Measurements from ENCODE around the gene ZSCAN10.
A peak's percentile ranks its signal among the peaks of the same experiment; 100 is the strongest.

ZSCAN10 gene

DNA sequence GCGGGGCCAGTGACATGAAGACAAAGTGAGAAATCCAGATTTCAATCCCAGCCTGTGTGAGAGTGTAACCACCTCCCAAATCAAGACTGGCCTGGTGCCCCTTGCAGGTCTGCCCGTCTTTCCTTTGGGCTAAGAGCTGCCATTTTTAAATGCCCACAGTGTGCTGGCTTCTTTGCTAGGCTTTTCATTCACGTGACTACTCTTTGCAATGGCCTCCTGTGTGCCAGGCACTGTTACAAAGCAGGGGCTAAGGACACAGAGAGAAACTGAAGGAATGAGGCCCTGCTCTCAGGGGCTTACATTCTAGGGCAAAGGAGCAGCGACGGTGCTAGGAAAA is 269 bp upstream of the ZSCAN10 start:
- in situ Hi-C loops (cut with MboI; ENCODE audit: low pct_unique_long_range_greater_than_20kb, low sequenced_read_pairs, unreplicated experiment) = no loop called here
- DNase-seq (ENCODE audit: low spot score) = no peak
- TF ChIP-seq, protein P1, sequence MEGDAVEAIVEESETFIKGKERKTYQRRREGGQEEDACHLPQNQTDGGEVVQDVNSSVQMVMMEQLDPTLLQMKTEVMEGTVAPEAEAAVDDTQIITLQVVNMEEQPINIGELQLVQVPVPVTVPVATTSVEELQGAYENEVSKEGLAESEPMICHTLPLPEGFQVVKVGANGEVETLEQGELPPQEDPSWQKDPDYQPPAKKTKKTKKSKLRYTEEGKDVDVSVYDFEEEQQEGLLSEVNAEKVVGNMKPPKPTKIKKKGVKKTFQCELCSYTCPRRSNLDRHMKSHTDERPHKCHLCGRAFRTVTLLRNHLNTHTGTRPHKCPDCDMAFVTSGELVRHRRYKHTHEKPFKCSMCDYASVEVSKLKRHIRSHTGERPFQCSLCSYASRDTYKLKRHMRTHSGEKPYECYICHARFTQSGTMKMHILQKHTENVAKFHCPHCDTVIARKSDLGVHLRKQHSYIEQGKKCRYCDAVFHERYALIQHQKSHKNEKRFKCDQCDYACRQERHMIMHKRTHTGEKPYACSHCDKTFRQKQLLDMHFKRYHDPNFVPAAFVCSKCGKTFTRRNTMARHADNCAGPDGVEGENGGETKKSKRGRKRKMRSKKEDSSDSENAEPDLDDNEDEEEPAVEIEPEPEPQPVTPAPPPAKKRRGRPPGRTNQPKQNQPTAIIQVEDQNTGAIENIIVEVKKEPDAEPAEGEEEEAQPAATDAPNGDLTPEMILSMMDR (IDR thresholded peaks at IDR 0.05; ENCODE audit: extremely low read depth, insufficient read depth, missing control alignments) = no peak

DNA sequence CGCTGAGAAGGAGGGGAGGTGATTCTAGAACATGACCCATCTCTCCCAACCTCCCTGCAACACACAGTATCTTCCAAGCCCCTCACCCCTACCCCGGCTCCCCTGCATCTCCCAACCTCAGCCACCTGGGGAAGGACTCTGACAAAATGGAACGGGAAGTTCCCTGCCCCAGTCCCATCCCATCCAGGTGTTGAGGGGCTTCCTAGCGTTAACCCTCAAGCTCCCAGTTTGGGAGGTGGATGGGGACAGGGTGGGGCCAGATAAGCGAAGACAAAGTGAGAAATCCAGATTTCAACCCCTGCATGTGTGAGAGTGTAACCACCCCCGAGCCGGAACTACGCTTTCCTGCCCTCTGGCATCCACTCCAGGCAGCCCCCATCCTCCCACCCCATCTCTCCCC is 1.8 kb downstream of the ZSCAN10 start:
- DNase-seq (ENCODE audit: low spot score) = no peak
- TF ChIP-seq, protein P1 (IDR thresholded peaks at IDR 0.05; ENCODE audit: extremely low read depth, insufficient read depth, missing control alignments) = no peak
- in situ Hi-C loops (cut with MboI; ENCODE audit: low pct_unique_long_range_greater_than_20kb, low sequenced_read_pairs, unreplicated experiment) = no loop called here

DNA sequence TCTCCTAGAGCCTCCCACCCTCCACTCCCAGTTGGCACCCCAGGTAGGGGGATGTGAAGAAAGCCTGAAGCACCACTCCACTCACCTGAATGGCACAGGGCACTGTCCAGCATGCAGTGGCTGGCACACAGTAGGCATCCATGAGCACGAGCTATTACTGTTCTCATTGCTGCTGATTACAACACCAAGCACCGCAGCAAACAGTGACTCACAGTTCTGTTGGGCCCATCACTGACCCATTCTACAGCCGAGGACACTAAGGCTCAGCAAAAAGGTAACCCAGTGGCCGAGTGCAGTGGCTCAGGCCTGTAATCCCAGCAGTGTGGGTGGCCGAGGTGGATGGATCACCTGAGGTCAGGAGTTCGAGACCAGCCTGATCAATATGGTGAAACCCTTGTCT is 2.7 kb downstream of the ZSCAN10 start:
- in situ Hi-C loops (cut with MboI; ENCODE audit: low pct_unique_long_range_greater_than_20kb, low sequenced_read_pairs, unreplicated experiment) = no loop called here
- TF ChIP-seq, protein P1 (IDR thresholded peaks at IDR 0.05; ENCODE audit: extremely low read depth, insufficient read depth, missing control alignments) = no peak
- DNase-seq (ENCODE audit: low spot score) = no peak

DNA sequence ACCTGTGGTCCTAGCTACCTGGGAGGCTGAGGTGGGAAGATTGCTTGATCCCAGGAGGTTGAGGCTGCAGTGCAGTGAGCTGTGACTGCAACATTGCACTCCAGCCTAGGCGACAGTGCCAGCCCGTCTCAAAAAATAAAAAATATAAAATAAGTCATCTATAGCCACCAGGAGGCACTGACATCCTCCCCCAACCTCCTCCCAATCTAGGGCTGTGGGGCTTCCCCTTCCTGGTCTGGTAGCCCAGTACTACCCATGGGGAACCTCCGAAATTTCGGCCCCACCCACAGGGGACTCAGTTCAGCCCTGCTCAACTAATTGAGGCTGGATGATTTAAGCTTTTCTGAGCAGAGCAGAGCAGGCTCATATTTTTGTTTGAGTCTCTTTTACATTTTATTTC is 3.2 kb downstream of the ZSCAN10 start:
- TF ChIP-seq, protein P1 (IDR thresholded peaks at IDR 0.05; ENCODE audit: extremely low read depth, insufficient read depth, missing control alignments) = peak; percentile 46
- in situ Hi-C loops (cut with MboI; ENCODE audit: low pct_unique_long_range_greater_than_20kb, low sequenced_read_pairs, unreplicated experiment) = no loop called here
- peak; percentile 93 for DNase-seq (ENCODE audit: low spot score)

DNA sequence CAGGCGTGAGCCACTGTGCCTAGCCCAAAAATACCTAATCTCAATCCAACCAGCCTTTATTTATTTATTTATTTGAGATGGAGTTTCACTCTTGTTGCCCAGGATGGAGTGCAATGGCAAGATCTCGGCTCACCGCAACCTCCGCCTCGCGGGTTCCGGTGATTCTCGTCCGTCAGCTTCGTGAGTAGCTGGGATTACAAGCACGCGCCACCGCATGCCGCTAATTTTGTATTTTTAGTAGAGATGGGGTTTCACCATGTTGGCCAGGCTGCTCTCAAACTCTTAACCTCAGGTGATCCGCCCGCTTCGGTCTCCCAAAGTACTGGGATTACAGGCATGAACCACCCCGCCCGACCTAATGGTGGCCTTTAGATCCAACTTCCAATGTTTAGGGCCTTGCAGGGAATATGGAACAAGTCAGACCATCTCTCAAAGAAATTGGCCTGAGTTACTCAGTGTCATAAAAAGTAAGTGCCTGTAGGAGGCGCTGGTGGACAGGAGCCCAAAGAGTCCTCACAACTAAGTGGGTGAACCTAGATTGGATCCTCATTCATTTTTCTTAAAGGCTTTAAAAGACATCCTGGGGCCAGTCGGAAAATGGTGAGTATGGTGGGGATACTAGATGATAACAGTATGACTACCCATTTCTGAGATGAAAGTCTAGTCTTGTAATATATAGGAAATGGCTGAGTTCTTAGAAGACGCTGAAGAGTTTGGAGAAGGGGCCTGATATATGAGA is 4.6 kb downstream of the ZSCAN10 start:
- TF ChIP-seq, protein P1 (IDR thresholded peaks at IDR 0.05; ENCODE audit: extremely low read depth, insufficient read depth, missing control alignments) = peak; percentile 66
- in situ Hi-C loops (cut with MboI; ENCODE audit: low pct_unique_long_range_greater_than_20kb, low sequenced_read_pairs, unreplicated experiment) = no loop called here
- peak; percentile 78 for DNase-seq (ENCODE audit: low spot score)

DNA sequence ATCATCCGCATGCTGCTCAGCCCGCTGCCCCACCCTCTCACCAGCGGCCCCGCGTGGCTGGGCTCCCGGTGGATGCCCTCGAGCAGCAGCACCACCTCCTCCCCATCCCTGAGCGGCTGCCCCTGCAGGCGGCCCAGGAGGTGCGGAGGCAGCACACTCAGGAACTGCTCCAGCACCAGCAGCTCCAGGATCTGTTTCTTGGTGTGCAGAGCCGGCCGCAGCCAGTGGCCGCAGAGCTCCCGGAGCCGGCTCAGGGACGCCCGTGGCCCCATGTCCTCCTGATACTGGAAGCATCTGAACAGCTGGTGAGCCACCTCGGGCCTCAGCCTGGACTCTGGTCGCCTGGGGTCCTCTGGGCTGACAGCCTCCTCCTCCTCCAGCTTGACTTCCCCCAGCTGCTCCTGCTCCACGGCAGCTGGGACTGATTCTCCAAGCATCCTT is 6.6 kb downstream of the ZSCAN10 start:
- TF ChIP-seq, protein P1 (IDR thresholded peaks at IDR 0.05; ENCODE audit: extremely low read depth, insufficient read depth, missing control alignments) = no peak
- peak; percentile 9 for DNase-seq (ENCODE audit: low spot score)
- in situ Hi-C loops (cut with MboI; ENCODE audit: low pct_unique_long_range_greater_than_20kb, low sequenced_read_pairs, unreplicated experiment) = no loop called here

Measured in GM13977 (cell line).